K562 (cell line): ENCODE data around the gene SPCS2. TPM values are rescaled to one million over a fixed set of nuclear protein-coding genes. Genes with fewer than 3 reads are reported as not detected.

ENCODE experiments used
- ATAC-seq: fragments of 200-7000 bp; cut with Tn5 transposase; 3 replicates; pipeline ENCODE4 v1.9.1; 2020; ENCODE audit warnings: moderate library complexity
- BruUV-seq: library from RNA; stranded (reverse); fragments of 400-500 nt; replicated peaks from 2 replicates; lab custom pipeline; 2021; lab: Mats Ljungman, UMichigan
- CTCF ChIA-PET: fragments of 300-600 bp; formaldehyde crosslinking; extraction: SDS; loops from one replicate; lab custom pipeline; 2021; ENCODE audit warnings: low intra/inter-chr PET ratio; lab: Yijun Ruan, JAX
- POLR2A ChIA-PET: fragments of 300-600, 350-650 bp; sonication (Branson Sonifier 250); formaldehyde crosslinking; extraction: SDS; loops from one replicate; lab custom pipeline; 2021; ENCODE audit warnings: antibody characterized with exemption, inconsistent platforms; lab: Yijun Ruan, JAX
- DNase-seq, 4 experiments: peaks; one replicate each; pipeline versions ENCODE4 v3.0.0 to v3.0.0-alpha.2; 2011 to 2018; ENCODE audit warnings: low spot score in 3 of 4, mixed read lengths in 3 of 4; ENCODE audit errors: extremely low read depth in 1 of 4
- FAIRE-seq: peaks from 2 replicates; lab custom pipeline; 2011; peaks lifted over from hg19 to GRCh38; lab: Jason Lieb, UNC
- H2AFZ ChIP-seq: 2 replicates; pipeline ENCODE4 v1.6.0; 2011; ENCODE audit warnings: low read depth, low read length, control low read depth, inconsistent platforms
- H3K27ac ChIP-seq: fragments of 200-600 bp; 3 replicates; pipeline ENCODE4 v1.8.0; 2011; ENCODE audit warnings: low read depth, mild to moderate bottlenecking, control low read depth, inconsistent platforms, low read length, moderate library complexity, mixed read lengths; ENCODE audit errors: extremely low read depth
- H3K27me3 ChIP-seq, 2 experiments: fragments of 300-600 bp in 1 of 2; 2 replicates in 1 of 2; 3 replicates in 1 of 2; pipeline versions ENCODE4 v1.6.0 to v1.8.0; 2011; ENCODE audit warnings: inconsistent platforms in 2 of 2, low read length in 2 of 2, mild to moderate bottlenecking in 1 of 2, mixed read lengths in 1 of 2, moderate library complexity in 1 of 2; ENCODE audit not compliant: control insufficient read depth in 2 of 2, insufficient read depth in 2 of 2
- H3K36me3 ChIP-seq: fragments of 300-600 bp; 3 replicates; pipeline ENCODE4 v1.8.0; 2011; ENCODE audit warnings: mild to moderate bottlenecking, low read length, inconsistent platforms; ENCODE audit not compliant: control insufficient read depth, insufficient read depth
- H3K4me1 ChIP-seq, 2 experiments: fragments of 200-600 bp in 1 of 2; replicated peaks in 1 of 2; 2 replicates in 1 of 2; 3 replicates in 1 of 2; pipeline versions ENCODE4 v1.5.1 to v1.8.0; 2011; ENCODE audit warnings: inconsistent platforms in 2 of 2, low read length in 2 of 2, mild to moderate bottlenecking in 1 of 2, mixed read lengths in 1 of 2, moderate library complexity in 1 of 2; ENCODE audit not compliant: control insufficient read depth in 2 of 2, insufficient read depth in 2 of 2
- H3K4me2 ChIP-seq: 2 replicates; pipeline ENCODE4 v1.6.1; 2011; ENCODE audit warnings: low read length, control low read depth, inconsistent platforms, mixed read lengths; ENCODE audit not compliant: insufficient read depth
- H3K4me3 ChIP-seq: fragments of 200-600 bp; sonication (generic), shearing (Covaris generic); 2 replicates; pipeline ENCODE4 v1.5.1; 2016; ENCODE audit warnings: control low read depth, inconsistent platforms
- H3K79me2 ChIP-seq: fragments of 200-600 bp; 3 replicates; pipeline ENCODE4 v1.8.0; 2011; ENCODE audit warnings: low read length, inconsistent platforms; ENCODE audit not compliant: control insufficient read depth, insufficient read depth
- H3K9ac ChIP-seq, 2 experiments: 2 replicates each; pipeline versions ENCODE4 v1.6.0 to v1.6.1; 2011; ENCODE audit warnings: low read depth in 2 of 2, low read length in 2 of 2, control low read depth in 1 of 2, inconsistent platforms in 1 of 2, mild to moderate bottlenecking in 1 of 2, mixed read lengths in 1 of 2; ENCODE audit not compliant: insufficient read depth in 1 of 2
- H3K9me1 ChIP-seq: one replicate; pipeline ENCODE4 v1.6.0; 2011; ENCODE audit warnings: inconsistent platforms, mild to moderate bottlenecking, low read length, moderate library complexity; ENCODE audit not compliant: control insufficient read depth, insufficient read depth
- H3K9me3 ChIP-seq: replicated peaks from 2 replicates; pipeline ENCODE4 v1.5.1; 2011; ENCODE audit warnings: low read depth, low read length, inconsistent platforms; ENCODE audit not compliant: control insufficient read depth, insufficient read depth
- H4K20me1 ChIP-seq: replicated peaks from 2 replicates; pipeline ENCODE4 v1.6.1; 2011; ENCODE audit warnings: low read length, inconsistent platforms, mixed read lengths; ENCODE audit not compliant: control insufficient read depth, insufficient read depth
- BDP1 ChIP-seq: IDR thresholded peaks from 3 replicates; pipeline ENCODE4 v1.6.1; 2011; ENCODE audit not compliant: insufficient read length, insufficient read depth
- GTF2B ChIP-seq: IDR thresholded peaks from 2 replicates; pipeline ENCODE4 v1.6.1; 2011; ENCODE audit not compliant: insufficient read length; ENCODE audit errors: extremely low read depth
- HMG20A ChIP-seq: fragments of 450-650 bp; formaldehyde crosslinking; conservative IDR thresholded peaks from 2 replicates; pipeline ENCODE4 v1.4.0; 2020; ENCODE audit warnings: mild to moderate bottlenecking, mixed read lengths
- HMG20B ChIP-seq: fragments of 250-450 bp; sonication (Bioruptor Pico); IDR thresholded peaks from 2 replicates; pipeline ENCODE4 v1.5.0; 2021; ENCODE audit warnings: mild to moderate bottlenecking
- KAT2B ChIP-seq: IDR thresholded peaks from one replicate; pipeline ENCODE4 v1.6.1; 2012; ENCODE audit warnings: low read depth, mild to moderate bottlenecking, control low read depth, inconsistent platforms, low read length, moderate library complexity
- PHB2 ChIP-seq: fragments of 450-650 bp; IDR thresholded peaks from 2 replicates; pipeline ENCODE4 v1.6.1; 2017; ENCODE audit warnings: low read depth
- PRPF4 ChIP-seq: fragments of 200-400 bp; formaldehyde crosslinking; IDR thresholded peaks from one replicate; pipeline ENCODE4 v1.6.1; 2017; ENCODE audit warnings: low read length, low read depth, mild to moderate bottlenecking; ENCODE audit not compliant: insufficient read depth, poor library complexity, severe bottlenecking
- RAD51 ChIP-seq: fragments of 450-650 bp; IDR thresholded peaks from 2 replicates; pipeline ENCODE4 v1.7.1; 2016; ENCODE audit warnings: low read depth, mild to moderate bottlenecking, borderline replicate concordance
- RFX5 ChIP-seq: IDR thresholded peaks from 2 replicates; pipeline ENCODE4 v1.6.1; 2011; ENCODE audit warnings: low read depth, mild to moderate bottlenecking, improper control_type of control experiment, low read length
- THAP12 ChIP-seq: fragments of 250-450 bp; sonication (Bioruptor Pico); IDR thresholded peaks from 2 replicates; pipeline ENCODE4 v1.9.0; 2021; ENCODE audit warnings: mild to moderate bottlenecking, inconsistent platforms
- ZBTB12 ChIP-seq: fragments of 250-450 bp; sonication (Bioruptor Pico); IDR thresholded peaks from 2 replicates; pipeline ENCODE4 v1.4.0; 2020
- ZNF175 ChIP-seq: fragments of 200-800 bp; sonication (Bioruptor generic); IDR thresholded peaks from 2 replicates; pipeline ENCODE4 v1.6.1; 2016; ENCODE audit warnings: low read depth, mild to moderate bottlenecking, missing genetic modification characterization, missing compliant biosample characterization
- ZNF398 ChIP-seq: fragments of 250-450 bp; sonication (Bioruptor Pico); IDR thresholded peaks from 2 replicates; pipeline ENCODE4 v1.8.0; 2021; ENCODE audit warnings: moderate library complexity, mild to moderate bottlenecking, inconsistent platforms
- ZNF644 ChIP-seq: fragments of 200-800 bp; sonication (Bioruptor generic); IDR thresholded peaks from 2 replicates; pipeline ENCODE4 v1.6.1; 2016; ENCODE audit warnings: low read depth, missing genetic modification characterization, missing compliant biosample characterization
- ZNF764 ChIP-seq: fragments of 250-450 bp; sonication (Bioruptor Pico); IDR thresholded peaks from 2 replicates; pipeline ENCODE4 v1.4.0; 2020; ENCODE audit warnings: low read depth, mild to moderate bottlenecking, moderate library complexity
- WGBS: fragments of 100-300 bp; shearing (Covaris generic); methylation state at CpG from one replicate; pipeline ENCODE4 v1.1.6; 2016; ENCODE audit warnings: low coverage, mixed read lengths; ENCODE audit not compliant: insufficient coverage; ENCODE audit errors: missing lambda C conversion rate; 5-methylcytosine and 5-hydroxymethylcytosine counted together
- in situ Hi-C: fragments of 300-500 bp; cut with MboI; formaldehyde crosslinking; loops from 4 replicates; pipeline ENCODE4 v1.15.0; 2018; ENCODE audit warnings: inconsistent platforms, mixed read lengths
- intact Hi-C: fragments of 100-400 bp; cut with micrococcal nuclease; formaldehyde crosslinking; loops from 2 replicates; pipeline ENCODE4 v1.14.2; 2022
- polyA plus RNA-seq, 8 experiments: library from polyadenylated mRNA; depleted of rRNA in 4 of 8; stranded (reverse) in 5 of 8; unstranded in 3 of 8; fragments of >200 nt; fragmentation: Nextera tagmentation in 2 of 8; fragmentation: Illumina TruSeq in 1 of 8; extraction: Ambion mirVana in 2 of 8; extraction: Trizol in 1 of 8; gene quantifications; 2 replicates each; pipeline versions ENCODE4 v1.2.1 to v1.2.3, GENCODE V29; 2011 to 2014; ENCODE audit warnings: inconsistent platforms in 1 of 8, missing spikeins in 1 of 8
- total RNA-seq, 7 experiments: library from RNA; depleted of rRNA in 6 of 7; stranded (reverse); fragments of >200 nt in 6 of 7; fragmentation: Illumina TruSeq in 2 of 7; extraction: Trizol in 2 of 7; gene quantifications; 2 replicates each; pipeline versions ENCODE4 v1.2.1 to v1.2.3, GENCODE V29; 2011 to 2021; ENCODE audit warnings: low replicate concordance in 1 of 7

The SPCS2 gene
- total and polyA plus RNA-seq, 9 of the 15 experiments (the other 6 are each of a cell fraction or from before 2014, with no cell fraction given), result 38.2 to 458 (median 193) TPM

GRCh38 chr11:75024068-75024449 lies 75.0 kb downstream of the SPCS2 start:
- H3K4me2 ChIP-seq, result no peak overlapping the region
- FAIRE-seq (no peak), DNase-seq (no peak), ATAC-seq (no peak)
- H3K79me2 ChIP-seq, result no peaks in the 10 kb centered on the region
- H3K9me3 ChIP-seq, result peaks cover 3% of the 10 kb centered on the region; the same call in 1 of the 2 replicates
- H4K20me1 ChIP-seq, result no peaks in the 10 kb centered on the region
- intact Hi-C loops, result no loop called here
- H3K27me3 ChIP-seq, result no peaks in the 10 kb centered on the region
- H3K9me1 ChIP-seq, result no peaks in the 10 kb centered on the region
- H3K27ac ChIP-seq, result no peak overlapping the region; the same call in 2 of the 3 replicates
- no peak overlapping the region for H3K9ac ChIP-seq
- 62% methylated on average over 6 of the region's 6 CpGs for WGBS
- ChIA-PET CTCF (interaction anchor here (0.5 to 4.6 kb wide), 3 partner anchors 181 to 371 kb away, joined by 3 to 31 read pairs (median 22); no protein-coding TSS in a partner anchor), POLR2A (interaction anchor here (0.6 to 2.2 kb wide), 4 partner anchors 13 to 172 kb away, joined by 3 to 5 read pairs (median 4); no protein-coding TSS in a partner anchor)
- in situ Hi-C loops, result loop anchor here (5.0 kb wide), 2 partner anchors 118 to 223 kb away; no protein-coding TSS in a partner anchor
- H2AFZ ChIP-seq, result no peak overlapping the region
- peaks cover 6 to 27% of the 10 kb centered on the region in 2 experiments for H3K4me1 ChIP-seq
- H3K36me3 ChIP-seq, result no peaks in the 10 kb centered on the region; the same call in 2 of the 3 replicates
- BruUV-seq, result no TSS peak
- H3K4me3 ChIP-seq, result no peak overlapping the region
- TF ChIP-seq ZBTB12 (CRISPR knock-in tag), result no peak
- no peak for TF ChIP-seq PRPF4
- no peak for TF ChIP-seq HMG20A
- TF ChIP-seq HMG20B (CRISPR knock-in tag), result no peak
- TF ChIP-seq THAP12, result no peak
- no peak for TF ChIP-seq PHB2
- TF ChIP-seq ZNF398 (CRISPR knock-in tag), result no peak
- no peak for TF ChIP-seq BDP1
- TF ChIP-seq ZNF644 (tag), result no peak
- no peak for TF ChIP-seq RAD51
- no peak for TF ChIP-seq GTF2B
- TF ChIP-seq ZNF764 (CRISPR knock-in tag), result no peak
- no peak for TF ChIP-seq RFX5
- no peak for TF ChIP-seq ZNF175
- TF ChIP-seq KAT2B, result no peak
